NOMO-1 treated with dmso at 0.1 percent for 144 hours (cell line): ENCODE data around the gene SP1.
A peak's percentile ranks its signal among the peaks of the same experiment; 100 is the strongest.
"Not testable (repeated sequence)": the region's sequence is repeated elsewhere in the genome, so short reads cannot be mapped to it uniquely, and the experiment has no call there.

Source experiments
- DNase-seq: peaks from one replicate; lab custom pipeline; 2025; ENCODE audit not compliant: unreplicated experiment; lab: John Stamatoyannopoulos, UW

The SP1 gene

DNA sequence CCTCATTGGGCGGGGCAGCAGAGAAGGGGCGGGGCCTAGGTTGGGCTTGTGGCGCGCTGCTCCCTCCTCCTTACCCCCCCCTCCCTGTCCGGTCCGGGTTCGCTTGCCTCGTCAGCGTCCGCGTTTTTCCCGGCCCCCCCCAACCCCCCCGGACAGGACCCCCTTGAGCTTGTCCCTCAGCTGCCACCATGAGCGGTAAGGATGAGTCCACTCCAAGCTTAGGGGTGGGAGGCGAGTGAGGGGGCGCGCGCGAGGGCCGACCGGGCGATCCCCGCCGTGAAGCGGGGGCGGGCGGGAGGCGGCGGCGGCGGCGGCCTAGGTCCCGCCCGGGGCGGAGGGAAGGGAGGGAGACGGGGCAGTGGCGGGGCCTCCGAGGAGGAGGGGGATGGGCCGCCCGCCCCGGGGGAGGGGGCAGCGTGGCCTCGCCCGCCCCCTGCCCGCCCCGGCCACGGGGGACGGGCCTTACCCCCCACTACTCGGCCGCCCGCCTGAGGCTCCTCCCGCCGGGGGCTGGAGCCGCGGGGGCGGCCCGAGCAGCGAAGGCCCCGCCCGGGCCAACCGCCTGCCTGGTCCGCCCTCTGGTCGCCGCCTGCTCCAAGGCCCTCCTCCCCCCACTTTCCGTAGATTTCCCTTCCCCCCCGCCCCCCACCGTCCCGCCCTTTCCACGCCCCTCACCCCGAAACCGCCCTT lies at the start of gene SP1:
Gene SP1 (plus strand): TSS at position 73 of the 690 bp plus-strand sequence. CDS start 116 bp downstream, at position 189.
- DNase-seq: peak; percentile 90

DNA sequence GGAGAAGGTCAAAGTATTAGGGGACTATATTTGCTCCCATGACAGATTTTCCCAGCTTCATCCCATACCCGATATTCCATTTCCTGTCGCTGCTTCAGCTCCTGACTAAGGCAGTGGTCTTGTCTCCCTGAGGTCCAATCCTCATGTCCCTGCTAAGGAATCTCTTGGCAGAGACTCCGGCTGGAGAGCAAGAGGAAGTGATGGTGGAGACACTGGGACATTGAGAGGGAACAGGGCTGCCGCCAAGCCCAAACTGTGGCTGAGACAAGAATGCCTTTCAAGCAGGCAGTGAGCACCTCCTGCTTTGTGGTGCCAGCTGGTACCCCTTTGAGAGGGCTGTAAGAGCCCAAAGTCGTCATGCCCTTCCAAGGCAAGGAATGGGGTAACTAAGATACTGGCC lies 49.3 kb upstream of the SP1 start:
- DNase-seq: no peak

DNA sequence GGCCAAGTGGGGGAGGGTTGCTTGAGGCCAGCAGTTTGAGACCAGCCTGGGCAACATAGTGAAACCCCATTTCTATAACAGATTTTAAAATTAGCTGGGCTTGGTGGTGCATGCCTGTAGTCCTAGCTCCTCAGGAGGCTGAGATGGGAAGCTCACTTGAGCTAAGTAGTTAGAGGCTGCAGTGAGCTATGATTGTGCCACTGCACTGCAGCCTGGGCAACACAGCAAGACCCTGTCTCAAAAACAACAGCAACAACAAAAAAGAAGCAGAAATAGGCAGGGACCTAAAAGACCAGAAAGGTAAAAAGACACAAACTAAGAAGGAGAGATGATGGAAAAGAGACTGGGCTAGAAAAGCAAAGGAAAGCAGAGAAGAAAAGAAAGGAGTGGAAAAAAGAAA lies 47.6 kb upstream of the SP1 start:
- DNase-seq: not testable (repeated sequence)

DNA sequence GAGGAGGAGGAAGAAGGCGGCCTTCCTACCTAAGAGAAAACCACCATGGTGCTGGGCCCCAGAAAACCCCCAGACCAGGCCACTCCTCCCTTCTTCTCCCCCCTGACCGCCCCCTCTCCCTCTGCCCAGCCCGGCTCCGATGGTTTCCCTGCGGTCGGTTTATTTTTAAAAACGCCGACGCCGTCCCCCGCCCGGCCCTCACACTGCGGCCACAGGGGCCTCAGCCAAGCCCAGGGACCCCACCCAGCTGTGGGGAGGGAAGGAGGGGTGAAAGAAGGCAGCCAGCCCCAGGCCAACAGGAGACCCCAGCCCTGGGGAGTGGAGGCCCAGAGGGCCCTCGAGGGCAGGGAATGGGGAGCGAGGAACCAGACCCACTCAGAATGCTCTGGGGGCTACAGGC lies 47.2 kb upstream of the SP1 start:
- DNase-seq: no peak

DNA sequence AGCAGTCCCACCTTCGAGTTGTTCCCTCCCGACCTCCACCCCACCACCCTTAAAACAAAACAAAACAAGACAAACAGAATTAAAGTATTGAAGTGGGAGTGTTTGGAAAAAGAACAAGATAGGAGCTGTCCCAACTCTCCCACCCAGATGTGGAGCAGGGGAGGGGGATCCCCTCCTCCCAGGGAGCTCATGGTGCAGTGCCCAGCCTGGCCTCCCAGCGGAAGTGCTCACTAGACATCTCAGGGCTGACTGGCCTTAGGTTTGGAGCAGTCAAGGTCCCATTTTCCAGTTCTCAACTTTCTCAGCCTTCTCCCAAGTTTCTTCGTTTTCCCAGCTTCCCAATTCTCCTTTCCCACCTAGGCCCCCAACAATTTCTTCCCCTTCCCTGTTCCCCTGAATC lies 46.7 kb upstream of the SP1 start:
- no peak for DNase-seq

DNA sequence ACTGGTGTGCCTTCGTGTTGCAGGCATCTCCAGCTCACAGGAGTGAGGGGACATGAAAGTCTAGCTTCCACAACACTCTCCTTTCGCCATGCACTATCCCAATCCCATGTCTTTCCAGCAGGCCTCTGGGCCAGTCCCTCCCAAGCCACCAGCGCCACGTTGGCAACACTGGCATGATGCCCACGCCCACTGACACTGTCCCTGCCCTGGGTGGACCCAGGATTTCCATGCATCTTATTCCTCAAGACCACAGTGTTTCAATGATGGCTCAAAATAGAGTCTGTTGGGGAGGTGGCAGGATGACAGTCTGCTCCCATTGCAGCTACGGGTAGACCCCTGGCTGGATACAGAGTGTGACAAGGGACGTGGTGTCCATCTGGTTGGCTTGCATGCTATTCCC lies 46.1 kb upstream of the SP1 start:
- DNase-seq: no peak

DNA sequence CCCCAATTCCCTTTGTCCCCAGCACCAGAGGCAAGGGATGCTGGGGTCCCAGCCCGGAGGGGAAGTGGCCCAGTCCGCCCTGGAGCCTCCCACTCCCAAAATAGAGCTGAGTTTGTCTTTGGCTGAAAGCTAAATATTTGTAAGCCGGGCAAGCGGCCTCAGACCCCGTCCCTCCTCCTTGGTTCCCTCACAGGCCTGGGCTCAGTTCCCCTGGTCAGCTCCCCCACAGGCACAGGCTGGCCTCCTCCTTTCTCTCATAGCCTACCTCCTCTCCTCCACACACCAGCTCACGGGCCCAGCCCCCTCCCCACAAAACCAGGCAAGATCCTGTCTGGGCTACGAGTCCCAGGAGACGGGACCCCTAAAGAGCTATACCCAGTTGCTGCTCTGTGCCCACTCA lies 45.2 kb upstream of the SP1 start:
- no peak for DNase-seq

DNA sequence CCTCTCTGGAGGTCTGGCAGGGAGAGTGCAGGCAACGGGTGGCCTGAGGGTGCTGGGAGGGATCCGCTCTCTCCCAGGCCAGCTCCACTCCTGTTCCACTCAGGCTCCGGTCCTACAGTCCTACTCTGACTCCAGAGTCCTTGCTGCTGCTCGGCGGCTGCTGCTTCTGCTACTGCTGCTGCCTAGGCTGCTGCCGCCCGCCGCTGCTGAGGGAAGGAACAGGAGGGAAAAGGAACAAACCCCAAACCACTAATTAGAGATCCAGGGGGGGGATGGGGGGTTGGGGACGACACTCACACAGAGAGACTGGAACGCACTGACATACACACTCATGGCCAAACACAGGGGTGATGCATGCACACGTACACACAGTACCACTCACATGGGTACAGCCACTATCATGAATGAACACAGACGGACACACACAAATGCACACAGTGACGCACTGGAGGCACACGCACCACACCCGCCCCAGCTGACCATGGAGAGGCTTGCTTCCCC lies 43.7 kb upstream of the SP1 start, which contains the start of gene SP7:
Gene SP7 (minus strand): TSS at position 174 of the 501 bp plus-strand sequence. CDS start 708 bp downstream, outside the sequence.
- DNase-seq: peak; percentile 58

DNA sequence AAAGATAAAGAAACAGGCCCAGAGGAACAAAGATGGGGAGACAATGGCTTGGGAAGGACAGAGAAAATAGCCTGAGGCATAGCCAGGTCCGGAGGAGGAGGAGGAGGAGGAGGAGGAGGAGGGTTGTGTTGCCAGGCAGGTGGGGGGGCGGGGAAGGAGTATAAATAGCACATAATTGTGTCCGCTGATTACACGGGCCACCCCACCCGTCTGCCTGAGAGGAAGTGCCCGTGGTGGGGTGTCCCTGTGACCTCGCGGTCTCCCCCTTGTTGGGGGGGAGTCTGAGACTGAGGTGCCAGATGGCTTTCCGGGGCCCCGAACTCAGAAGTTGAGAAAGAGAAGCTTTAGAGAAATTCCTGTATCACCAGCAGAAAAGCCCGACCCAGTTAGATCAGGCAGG lies 42.0 kb upstream of the SP1 start:
- no peak for DNase-seq

DNA sequence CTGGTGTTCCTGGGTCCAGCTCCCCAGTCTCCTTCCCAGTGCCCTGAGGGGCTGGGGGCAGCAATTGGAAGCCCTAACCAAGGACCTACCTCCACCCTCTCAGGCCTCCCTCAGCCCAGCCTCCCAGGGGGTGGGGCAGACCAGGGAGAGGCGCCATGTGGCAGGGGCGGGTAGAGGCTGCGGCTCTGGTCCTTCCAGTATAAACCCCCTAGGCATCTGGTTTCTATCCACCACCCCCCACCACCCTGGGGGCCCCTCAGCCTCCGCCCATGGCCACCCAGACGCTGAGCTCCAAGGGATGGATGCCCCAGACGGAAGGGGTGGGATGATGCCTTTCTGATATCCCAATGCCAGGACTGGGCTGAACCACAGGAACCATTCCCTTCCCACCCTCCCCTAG lies 41.1 kb upstream of the SP1 start:
- DNase-seq: no peak

DNA sequence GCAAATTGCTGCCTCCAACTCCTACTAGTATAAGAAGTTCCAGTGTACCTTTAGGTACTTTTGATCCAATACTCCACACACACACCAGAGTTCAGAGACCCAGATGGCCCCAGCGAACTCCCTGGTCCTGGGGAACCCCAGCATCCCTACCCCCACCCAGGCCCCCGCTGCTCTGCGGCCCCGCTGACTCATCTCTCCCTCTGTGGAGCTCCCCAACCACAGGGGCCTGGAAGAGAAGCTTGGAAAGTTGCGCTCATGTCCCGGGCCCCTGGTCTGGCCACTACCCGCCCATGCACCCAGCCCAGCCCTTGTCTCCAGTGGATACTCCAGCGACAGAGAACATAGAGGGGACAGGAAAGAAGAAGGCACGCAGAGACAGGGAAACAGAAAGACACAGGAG lies 39.6 kb upstream of the SP1 start:
- no peak for DNase-seq

DNA sequence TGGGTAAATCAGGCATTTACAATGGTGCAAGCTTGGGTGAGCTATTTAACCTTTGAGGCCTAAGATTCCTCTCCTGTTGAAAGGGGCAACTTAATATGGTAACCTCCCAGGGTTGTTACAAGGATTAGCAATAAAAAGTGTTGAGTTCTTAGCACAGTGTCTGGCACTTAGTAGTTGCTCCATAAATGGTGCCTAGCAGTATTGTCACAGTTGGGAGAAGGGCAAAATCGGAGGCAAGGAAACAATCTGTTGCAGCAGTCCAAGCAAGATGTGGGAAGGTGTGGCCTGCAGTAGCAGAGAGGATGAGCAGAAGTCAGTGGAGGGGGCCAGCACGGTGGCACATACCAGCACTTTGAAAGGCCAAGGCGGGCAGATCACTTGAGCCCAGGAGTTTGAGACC lies 36.5 kb upstream of the SP1 start:
- no peak for DNase-seq

DNA sequence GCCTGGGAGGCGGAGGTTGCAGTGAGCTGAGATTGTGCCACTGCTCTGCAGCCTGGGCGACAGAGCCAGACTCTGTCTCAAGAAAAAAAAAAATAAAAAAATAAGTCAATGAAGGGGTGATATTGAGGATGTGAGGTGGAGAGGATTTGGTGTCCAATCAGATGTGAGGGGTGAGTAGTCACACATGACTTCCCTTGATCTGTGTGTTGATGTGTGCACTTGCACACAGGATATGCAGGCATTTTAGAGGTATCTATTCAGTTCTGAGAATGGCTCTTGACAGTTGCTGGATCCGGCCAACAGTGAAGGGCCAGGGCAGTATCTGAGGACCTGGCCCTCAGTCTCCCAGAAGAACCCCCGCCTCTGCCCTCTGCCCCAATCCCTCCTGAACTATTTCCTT lies 36.0 kb upstream of the SP1 start:
- no peak for DNase-seq

DNA sequence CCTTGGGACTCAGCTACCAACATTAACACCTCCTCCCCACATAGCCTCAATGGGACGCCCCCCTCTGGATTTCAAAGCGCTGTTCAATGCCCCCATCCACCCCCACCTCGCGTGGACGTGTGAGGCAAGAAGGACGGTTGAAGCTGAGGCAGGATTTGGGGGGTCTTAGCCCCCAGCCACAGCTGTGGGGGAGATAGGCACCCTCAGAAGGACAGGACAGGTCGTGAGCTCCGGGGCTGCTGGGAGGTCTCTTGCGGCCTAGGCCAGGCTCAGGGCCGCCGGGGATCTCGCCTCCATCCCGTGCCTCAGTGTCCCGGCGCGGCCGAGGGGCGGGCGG lies 35.5 kb upstream of the SP1 start:
- no peak for DNase-seq

DNA sequence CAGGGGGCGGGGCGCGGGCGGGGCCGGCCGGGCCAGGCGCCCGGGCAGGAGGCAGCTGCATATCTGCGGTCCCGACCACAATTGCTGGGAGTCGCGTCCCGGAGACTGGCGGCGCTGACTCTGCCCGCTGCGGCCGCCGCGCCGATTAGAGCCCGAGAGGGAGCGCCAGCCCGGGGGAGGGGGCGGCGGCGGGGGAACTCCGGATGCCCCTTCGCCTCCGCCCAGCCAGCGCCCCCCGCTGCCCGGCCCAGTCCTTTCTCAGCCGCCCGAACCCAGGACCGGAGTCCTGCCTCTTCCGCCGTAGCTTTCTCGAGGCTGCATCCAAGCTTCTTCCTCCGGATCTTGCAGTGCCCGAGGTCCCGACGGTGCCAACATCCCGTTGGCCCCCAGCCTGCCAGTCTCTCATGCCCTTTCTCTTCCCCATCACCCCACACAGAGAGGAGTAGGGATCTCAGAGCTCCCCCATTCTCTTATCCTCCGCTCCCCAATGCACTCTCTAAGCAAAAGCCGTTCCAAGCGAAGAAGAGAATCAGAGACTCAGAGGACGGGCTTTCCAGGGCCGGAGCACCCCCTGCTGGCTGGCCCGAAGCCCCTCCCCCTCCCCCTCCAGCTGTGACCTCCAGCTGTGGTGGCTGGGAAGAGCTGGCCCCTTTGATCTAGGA lies 35.0 kb upstream of the SP1 start:
- DNase-seq: peak; percentile 67

DNA sequence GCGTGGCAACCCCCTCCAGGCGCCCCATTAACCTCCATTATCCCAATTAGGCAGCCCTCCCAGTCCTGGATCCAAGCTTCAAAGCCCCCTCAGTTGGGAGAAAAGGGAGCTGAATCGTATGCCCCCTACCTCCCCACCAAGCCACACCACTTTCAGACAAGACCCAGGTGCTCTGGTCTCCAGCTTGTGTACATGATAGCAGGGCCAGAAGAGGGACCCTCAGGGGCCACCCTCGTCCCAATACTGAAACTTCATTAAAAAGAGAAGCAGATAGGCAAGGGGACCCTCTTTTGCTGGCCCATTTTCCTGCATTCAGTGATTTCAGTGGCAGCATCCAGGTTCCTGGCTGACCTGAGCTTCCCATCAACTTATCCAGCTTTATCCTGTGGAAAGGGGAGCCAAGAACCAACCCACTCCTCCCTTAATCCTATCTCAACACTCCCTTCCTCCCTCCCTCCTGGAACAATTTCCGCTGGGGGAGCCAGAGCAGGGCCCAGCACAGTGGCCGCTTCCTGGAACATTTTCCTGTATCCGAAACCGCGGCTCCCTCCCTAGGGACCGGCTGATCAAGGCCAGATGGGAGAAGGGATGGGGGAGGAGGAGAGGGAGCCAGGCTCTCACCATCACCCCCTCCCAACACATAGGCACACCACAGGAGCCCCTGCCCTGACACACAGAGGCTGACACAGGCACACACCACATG lies 34.3 kb upstream of the SP1 start:
- no peak for DNase-seq

DNA sequence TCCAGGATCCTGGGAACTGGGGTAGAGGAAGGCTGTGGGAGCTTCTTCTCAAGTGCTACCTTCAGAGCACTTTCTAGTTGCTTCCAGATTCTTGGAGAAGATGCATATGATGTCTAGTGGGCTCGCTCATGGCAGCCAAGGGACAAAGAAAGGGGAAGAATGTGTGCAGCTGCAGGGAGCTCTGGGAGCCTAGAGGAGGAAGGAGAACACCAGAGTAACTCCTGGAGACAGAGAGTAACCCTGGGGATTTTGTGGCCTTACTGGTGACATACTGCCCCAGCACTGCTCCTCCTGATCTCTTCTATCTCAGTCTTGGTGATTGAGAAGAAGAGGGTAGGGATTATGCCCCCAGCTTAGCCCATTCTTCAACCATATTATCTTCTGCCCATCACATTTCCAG lies 33.5 kb upstream of the SP1 start:
- DNase-seq: no peak

DNA sequence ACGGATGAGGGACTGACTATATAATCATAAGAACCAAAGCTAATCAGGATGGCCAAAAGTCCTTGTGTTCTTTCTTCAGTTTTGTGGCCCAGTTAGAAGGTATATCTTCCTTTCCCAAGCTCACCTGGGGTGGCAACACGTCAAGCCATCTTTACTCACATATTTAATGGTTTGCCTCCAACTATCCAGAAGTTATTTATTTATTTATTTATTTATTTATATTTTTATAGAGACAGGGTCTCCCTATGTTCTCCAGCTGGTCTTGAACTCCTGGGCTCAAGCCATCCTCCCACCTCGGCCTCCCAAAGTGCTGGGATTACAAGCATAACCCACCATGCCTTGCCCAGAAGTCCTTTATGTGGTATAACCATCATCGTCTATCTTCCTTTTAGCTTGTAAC lies 32.1 kb upstream of the SP1 start:
- DNase-seq: no peak

DNA sequence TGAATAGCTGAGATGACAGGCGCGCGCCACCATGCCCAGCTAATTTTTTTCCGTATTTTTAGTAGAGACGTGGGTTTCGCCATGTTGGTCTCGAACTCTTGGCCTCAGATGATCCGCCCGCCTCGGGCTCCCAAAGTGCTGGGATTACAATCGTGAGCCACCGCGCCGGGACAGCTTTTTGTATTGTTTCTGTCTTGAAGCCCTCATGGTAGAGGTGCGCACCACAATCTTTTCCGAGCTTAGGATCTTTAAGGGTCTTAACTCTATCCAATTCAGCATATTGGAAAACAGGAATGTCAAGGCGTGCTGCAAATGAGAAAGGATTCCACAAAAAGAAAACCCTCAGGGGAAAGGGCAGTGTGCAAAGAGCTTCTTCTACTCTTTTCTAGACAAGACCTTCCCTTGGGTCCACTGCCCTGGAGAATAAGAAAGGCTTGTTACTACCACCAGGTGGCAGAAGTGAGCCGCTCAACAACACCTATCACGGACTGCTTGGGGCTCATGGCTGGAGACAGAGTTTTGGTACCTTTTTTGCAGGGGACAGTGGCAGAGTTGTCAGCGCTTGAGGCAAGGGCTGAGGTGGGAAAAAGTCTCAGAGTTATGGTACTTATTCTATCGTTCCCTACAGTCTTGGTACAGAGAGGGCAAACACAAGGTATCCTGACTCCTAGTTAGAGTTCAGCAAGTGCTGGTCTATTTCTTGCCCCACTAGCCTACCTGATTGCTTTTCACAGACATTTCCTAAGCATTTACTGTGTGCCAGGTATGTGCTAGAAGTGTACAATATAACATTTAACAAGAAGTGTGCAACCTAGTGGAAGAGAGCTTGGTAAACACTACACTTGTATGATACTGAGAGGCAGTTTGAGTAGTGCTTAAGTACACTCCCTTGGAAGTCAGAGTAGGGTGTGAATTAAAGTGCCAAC lies 27.4 kb upstream of the SP1 start:
- DNase-seq: peak; percentile 72

DNA sequence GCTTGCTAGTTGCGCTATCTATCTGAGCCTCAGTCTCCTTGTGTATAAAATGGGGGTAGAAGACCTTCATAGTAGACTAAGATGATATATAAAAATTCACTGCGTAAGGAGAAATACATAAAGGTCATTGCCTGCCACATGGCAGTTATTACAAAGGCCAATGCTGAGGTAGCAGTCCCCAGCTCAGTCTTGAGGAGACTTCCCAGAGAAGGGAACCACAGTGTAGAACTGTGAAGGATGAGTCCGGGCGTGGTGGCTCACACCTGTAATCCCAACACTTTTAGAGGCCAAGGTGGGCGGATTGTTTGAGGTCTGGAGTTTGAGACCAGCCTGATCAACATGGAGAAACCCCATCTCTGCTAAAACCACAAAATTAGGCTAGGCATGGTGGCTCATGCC lies 26.7 kb upstream of the SP1 start:
- DNase-seq: no peak

DNA sequence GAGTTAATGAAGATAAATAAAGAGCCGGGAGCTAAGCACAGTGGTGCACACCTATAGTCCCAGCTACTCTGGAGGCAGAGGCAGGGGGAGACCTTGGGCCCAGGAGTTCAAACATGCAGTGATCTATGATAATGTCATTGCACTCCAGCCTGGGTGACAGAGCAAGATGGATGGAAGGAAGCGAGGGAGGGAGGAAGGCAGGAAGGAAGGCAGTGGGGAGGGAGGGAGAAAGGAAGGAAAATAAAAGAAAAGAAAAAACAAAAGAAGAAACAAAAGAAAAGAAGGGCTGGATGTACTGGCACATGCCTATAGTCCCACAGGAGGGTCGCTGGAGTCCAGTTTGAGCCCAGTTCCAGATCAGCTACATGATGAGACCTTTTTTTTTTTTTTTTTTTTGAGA lies 24.9 kb upstream of the SP1 start:
- no peak for DNase-seq
